HG03135 (cell line): Measurements from ENCODE around the gene KRT37.

ENCODE experiments used
- ATAC-seq: cut with Tn5 transposase; IDR thresholded peaks from one replicate; pipeline ENCODE4 v1.9.1; 2021; ENCODE audit warnings: mild to moderate bottlenecking, moderate library complexity; ENCODE audit not compliant: unreplicated experiment

KRT37 gene

GRCh38 chr17:41424111-41424635 lies at the start of gene KRT37:
TSS of gene KRT37 (minus strand) at chr17:41424585. CDS start at chr17:41424523, 62 bp downstream.
- ATAC-seq, result no peak

DNA sequence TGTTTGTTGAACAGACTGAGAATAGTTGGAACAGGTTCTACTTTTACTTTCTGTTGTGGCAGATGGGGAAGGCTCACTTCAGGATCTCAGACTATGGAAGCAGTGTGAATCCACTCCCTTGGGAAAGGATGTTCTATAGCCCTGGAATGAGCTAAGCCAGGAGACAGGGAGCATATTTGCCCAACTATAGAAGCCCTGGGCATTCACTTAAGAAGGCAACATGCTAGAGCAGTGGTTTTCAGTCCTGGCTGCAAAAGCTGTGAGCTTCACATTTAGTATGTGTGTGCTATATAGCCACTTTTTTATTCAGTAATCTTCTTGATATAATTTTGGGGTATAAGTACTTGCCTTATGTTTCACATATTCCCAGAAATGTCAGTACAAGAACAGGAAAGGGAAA lies 44.0 kb upstream of the KRT37 start:
- no peak for ATAC-seq

DNA sequence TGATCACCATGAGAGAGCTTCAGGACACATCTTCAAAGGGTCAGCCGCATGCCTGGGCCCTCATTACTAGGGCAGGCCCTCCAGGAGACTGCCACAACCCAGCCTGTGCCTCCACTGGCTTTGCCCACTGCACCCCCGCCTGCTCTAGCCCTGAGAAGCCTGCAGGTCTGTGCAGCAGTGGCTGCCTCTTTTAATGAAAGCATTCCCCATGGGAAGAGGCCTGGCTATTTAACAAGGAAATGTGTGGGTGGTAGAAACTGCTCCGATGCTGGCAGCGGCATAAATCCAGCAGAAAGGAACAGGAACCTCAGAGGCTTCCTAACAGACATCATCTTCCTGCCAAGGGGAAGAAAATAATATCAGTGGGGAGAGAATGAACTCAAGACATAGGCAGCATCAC lies 43.2 kb upstream of the KRT37 start:
- ATAC-seq, result no peak

DNA sequence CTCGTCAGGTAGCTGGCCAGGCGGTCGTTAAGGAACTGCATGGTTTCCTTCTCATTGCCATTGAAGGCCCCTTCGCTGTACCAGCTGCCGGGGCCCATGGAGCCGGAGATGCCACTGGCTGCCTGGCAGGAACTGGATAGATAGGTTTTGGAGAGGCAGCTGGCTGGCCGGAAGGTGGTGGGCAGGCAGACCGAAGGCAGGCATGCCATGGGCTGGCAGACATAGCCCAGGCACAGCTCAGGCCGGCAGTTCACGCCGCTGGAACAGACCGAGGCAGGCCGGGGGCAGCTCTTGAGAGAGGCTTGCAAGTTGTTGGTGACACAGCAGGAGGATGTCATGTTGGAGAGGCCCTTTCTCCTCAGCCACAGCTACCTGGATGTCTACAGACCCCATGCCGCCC lies 42.6 kb upstream of the KRT37 start, which contains the start of gene KRT32:
Gene KRT32 (minus strand): TSS at position 399 of the 400 bp plus-strand sequence. CDS start 61 bp downstream, at position 338.
- no peak for ATAC-seq

DNA sequence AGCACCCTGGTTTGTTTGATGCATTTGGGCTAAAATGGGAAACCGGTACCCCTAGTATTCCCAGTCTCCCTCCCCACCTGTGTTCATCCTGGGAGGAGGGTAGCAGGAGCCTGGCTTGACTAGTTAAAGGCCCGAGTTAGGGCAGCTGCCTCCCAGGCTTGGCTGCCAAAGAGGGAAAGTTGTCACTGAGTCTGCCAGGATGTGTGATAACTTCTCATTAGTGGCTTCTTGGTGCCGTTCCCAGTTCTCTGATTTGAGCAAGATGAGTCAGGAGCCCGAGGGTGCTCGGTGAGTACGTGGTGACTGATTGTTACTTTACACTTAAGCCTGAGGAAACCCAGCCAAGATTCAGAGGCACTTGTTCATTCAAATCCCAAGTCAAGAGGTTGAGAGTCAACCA lies 40.3 kb upstream of the KRT37 start:
- ATAC-seq, result no peak

DNA sequence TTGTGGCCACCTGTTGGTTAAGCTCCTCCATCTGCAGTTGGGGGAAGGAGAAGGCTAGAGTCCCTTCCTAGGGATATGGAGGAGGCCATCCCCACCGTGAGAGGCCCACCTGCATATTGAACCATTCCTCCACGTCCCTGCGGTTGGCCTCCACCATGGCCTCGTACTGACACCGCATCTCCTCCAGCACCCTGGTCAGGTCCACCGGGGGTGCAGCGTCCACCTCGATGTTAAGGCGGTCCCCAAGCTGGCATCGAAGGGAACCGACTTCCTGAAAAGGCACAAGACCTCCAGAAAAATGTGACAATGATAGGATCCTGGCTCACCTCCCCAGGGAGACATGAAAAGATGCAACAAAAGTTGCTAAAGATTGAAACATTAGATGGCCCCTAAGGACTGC lies 39.8 kb upstream of the KRT37 start:
- ATAC-seq, result no peak

DNA sequence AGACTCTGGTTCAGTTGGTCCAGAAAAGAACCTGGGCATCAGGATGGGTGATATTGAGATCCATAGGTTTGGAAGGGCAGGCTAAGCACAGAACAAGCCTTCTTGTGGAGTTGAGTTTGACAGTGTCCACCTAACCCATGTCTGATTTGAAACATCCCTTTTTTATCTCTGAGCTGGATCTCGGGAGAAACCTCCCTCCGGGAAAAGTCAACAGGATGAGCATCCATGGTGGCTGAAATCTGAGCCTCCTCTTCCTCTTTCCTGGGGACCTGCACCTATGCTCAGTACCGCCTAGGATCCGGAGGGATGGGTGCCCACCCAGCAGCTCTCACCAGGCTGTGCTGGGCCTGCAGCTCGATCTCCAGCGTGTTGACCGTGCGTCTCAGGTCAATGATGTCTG lies 39.4 kb upstream of the KRT37 start:
- ATAC-seq, result no peak

- no peak for ATAC-seq
These were observed 38.3 kb upstream of the KRT37 start for GRCh38 chr17:41462705-41463104.

DNA sequence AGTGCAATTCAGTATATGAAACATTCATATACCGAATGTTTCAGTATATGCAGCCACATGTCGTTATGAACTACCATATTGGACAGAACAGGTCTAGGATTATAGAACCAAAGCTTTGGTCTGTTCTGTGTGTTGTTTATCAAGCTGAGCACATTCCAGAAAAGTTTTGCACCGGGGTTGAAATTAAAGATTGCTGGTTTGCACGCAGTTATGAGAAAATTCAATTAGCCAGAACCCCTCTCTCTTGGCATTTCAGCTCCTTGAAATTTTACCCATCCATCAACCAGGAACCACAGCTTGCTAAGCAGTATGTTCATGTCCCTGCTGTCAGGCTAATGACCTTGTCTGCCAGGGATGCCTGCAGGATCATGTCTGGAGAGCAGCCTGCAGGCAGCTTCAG lies 33.3 kb upstream of the KRT37 start:
- no peak for ATAC-seq

- no peak for ATAC-seq
These were observed 31.8 kb upstream of the KRT37 start for GRCh38 chr17:41456204-41456603.

- ATAC-seq, result no peak
These were observed 30.9 kb upstream of the KRT37 start for GRCh38 chr17:41455236-41455635.

GRCh38 chr17:41453066-41453465 lies 28.7 kb upstream of the KRT37 start:
- ATAC-seq, result no peak

DNA sequence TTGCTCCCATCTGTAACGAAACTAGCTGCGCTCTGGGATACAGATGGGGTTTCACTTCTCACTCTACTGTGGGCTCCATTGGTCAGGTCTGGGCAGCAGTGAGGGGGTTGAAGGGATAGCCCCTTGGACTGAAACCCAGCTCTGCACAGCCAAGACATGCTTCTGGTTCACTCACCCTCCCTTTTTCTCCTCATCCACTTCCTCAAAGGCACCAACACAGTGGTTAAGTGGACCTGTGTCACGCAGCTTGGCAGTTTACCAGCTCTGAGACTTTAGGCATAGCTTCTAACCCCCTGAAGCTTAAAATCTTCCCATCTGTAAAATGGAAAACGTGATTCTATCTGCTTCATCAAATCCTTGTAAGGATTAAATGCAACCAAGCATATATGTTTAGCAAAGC lies 27.9 kb upstream of the KRT37 start:
- no peak for ATAC-seq

- ATAC-seq, result no peak
These were observed 26.9 kb upstream of the KRT37 start for GRCh38 chr17:41451154-41451728.

GRCh38 chr17:41449008-41449407 lies 24.6 kb upstream of the KRT37 start:
- ATAC-seq, result no peak

DNA sequence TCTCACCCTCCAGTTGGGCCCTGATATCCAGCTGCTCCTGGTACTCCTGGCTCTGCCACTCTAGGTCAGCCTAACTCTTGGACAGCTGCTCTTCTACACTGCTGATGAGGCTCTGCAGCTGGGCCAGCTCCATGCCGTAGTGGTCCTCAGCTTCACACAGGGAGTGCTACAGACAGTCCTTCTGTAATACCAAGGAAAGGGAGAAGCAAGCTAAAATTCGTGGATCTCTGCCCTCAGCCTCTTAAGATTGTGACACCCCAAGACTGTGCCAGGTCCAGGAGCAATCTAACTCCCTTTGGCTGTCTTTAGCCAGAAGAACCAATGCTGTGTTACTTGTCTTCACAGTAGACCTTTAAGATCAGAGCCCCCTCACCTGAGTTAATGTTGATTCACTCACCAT lies 24.1 kb upstream of the KRT37 start:
- no peak for ATAC-seq

- no peak for ATAC-seq
These were observed 22.4 kb upstream of the KRT37 start for GRCh38 chr17:41446806-41447205.

GRCh38 chr17:41444640-41445039 lies 20.3 kb upstream of the KRT37 start:
- no peak for ATAC-seq

DNA sequence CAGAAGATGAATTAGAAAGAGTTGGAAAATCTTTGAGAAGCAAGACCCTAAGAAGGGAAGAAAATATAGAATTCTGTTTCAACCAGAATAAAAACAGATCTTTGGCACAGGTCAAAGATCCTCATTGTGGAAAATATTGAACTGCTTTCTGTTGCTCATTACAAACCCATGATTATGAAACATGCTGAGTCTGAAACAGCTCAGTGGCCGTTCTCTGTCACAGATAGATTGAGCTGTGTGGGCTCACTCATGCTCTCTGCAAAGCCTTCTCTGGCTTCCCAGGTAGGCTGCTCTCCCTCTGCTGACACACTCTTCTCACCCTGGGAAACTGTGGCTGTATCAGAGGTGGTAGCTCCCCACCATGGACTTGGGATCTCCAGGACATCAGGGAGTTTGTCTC lies 19.8 kb upstream of the KRT37 start:
- no peak for ATAC-seq

DNA sequence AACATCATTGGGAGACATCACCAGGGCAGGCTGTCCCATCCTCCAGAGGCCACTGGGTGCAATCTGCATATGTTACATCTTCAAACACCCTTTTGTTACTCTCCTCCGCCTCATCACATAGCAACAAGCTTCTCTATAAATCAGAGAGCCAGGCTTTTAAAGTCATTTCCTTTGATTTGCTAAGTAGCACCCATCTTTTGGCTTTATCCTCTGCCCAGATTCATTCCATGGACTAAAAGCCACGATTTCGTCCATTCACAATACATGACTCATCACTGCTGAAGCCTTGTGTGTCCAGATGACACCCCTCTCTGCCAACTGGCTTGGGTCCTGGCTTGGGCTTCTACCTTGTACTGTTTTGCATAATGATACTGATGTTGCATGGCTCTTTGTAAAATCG lies 18.4 kb upstream of the KRT37 start:
- no peak for ATAC-seq

- ATAC-seq, result no peak
These were observed 16.2 kb upstream of the KRT37 start, which contains the start of gene KRT38 for GRCh38 chr17:41440531-41441033. TSS of gene KRT38 (minus strand) at chr17:41440983. CDS start at chr17:41440921, 62 bp downstream.

GRCh38 chr17:41439375-41439774 lies 15.0 kb upstream of the KRT37 start:
- no peak for ATAC-seq

DNA sequence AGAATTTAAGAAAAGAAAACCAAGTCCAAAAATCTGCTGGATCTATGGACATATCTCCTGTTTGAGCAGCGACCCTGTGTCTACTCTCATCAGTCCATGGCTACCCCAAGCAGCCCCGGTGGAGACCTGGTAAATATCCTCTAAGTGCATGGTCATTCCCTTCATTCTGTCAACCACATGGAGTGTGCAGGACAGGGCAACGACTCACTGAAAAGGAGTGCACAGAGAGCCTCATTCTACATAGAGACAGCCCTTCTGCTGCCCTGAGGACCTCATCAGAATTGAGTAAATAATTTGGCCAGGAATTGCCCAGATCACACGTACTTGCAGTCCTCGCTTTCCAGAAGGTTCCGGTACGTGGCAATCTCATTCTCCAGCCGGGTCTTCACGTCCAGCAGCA lies 13.4 kb upstream of the KRT37 start:
- ATAC-seq, result no peak
